Inferior parietal cortex (tissue), 1 donor: ENCODE data around the gene PIK3R1.
A peak's percentile ranks its signal among the peaks of the same experiment; 100 is the strongest.

ENCODE experiments used
- DNase-seq: peaks from one replicate; pipeline ENCODE4 v3.0.0-alpha.2; 2016; ENCODE audit errors: extremely low spot score

The PIK3R1 gene

DNA sequence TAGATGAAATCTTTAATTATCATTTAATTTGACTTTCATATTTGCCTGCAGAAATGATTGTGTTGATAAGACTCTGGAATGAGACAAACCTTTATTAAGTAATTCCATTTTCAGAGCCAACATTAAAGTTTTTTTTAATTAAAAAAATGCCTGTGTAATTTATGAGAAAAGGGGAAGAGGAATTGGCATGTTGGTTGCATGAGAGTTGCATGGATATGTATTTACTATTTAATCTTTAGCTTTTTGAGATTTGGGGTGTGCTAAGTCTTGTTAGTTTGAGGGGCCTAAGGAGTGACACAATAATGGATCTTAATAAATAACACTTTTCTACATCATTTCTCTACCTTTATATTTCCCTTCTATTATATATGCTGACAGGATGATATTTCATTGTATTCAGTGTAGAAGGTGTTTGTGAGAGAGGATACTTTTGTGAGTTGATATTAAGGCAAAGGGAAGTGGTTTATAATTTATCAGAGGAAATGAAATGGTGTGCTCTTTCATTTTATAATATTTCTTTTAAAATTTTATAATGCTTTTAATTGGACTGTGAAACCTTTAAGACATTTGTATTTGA, 54.9 kb downstream of the PIK3R1 start:
- DNase-seq: no peak

- DNase-seq: no peak
Measured at GRCh38 chr5:68271124-68271523, 55.6 kb downstream of the PIK3R1 start.

DNA sequence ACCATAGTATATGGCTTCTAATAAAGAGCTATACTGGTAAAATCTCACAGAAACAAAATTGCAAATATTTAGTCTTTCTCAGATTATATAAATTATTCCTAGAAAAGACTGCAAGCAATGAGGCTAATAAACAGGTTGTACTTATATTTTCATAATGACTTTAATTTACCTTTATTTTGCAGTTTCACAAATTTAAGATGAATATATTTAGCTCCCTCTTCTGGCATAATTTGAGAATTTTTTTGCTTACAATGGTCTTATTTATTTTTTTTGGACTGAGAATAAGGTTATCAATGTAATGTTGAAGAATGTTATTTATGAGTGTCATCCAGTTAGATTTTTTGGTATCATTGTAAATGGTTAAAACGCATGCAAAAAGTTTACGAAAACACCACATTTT, 56.7 kb downstream of the PIK3R1 start:
- no peak for DNase-seq

GRCh38 chr5:68273717-68274409, 58.3 kb downstream of the PIK3R1 start:
- no peak for DNase-seq

DNA sequence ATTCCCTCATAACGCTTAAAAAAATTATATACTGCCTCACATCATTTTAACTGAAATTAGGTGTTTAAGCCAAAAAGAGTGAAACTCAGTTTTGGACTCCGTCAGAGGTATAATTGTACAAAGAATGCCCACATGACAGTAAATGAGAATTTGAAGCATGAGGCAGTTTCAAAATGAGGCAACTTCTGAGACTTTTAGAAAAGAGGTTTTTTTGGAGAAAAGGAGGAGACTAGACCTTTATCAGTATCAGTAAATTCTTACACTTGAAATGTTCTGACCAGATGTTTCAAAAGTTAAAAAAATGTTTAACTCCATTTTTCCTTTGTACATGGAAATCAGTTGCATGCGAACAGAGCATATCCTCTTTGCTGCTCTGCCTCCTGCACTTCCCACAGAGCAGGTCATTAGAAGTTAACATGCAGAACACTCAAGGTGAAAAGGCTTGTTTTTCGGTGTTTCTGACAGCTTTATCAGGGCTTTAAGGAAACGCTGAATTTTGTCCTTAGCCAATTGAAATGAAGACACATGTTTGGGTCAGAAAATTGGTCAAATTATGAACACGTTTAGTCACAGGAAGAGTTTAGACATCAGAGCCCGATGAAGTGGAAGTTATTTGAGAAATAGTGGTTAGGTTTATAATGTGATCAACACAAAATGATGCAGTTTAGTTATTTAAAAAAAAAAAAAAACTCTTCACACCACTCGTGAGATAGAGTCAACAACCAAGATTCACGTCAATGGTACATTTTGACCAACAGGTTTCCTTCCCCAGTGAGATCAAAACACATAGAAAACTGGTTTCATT, 59.5 kb downstream of the PIK3R1 start:
- no peak for DNase-seq

GRCh38 chr5:68276740-68277139, 61.2 kb downstream of the PIK3R1 start:
- no peak for DNase-seq

GRCh38 chr5:68277431-68277830, 61.9 kb downstream of the PIK3R1 start:
- DNase-seq: no peak

- no peak for DNase-seq
Measured at GRCh38 chr5:68279984-68280383, 64.4 kb downstream of the PIK3R1 start.

GRCh38 chr5:68282001-68282400, 66.4 kb downstream of the PIK3R1 start:
- no peak for DNase-seq

- no peak for DNase-seq
Measured at GRCh38 chr5:68283766-68284165, 68.2 kb downstream of the PIK3R1 start.

DNA sequence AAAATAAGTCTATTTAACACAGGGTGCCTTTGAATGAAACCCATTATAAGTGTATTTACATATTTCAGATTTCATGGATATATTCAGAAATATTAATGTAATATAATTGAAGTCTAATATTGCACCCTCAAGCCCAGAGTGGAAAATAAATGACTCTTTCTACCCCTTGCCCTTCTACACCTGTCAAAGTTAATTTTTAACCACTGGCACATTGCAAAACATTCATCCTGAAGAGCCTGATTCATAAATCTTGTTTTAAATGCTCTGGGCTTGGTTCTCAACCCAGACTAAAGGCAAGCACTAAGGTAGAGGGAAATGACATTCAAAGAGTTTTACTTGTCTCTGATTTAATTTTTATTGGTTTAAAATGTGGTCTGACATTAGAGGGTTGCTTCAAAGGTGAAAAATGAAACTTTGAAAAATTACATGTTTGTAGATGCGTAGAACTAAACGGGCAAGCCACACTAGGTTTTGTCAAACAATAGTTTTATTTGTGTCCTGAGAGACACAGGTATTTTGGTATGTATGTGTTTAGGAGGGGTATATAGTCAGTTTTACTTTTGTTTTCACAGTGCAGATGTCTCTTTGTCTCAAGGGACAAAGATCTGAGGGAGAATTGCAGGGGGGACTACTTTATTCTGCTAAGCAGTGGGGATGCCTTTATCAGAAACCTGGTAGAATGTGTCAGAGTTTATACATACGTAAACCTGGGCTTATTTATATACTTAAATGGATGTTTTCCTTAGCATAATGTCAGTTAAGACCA, 69.7 kb downstream of the PIK3R1 start:
- DNase-seq: no peak

DNA sequence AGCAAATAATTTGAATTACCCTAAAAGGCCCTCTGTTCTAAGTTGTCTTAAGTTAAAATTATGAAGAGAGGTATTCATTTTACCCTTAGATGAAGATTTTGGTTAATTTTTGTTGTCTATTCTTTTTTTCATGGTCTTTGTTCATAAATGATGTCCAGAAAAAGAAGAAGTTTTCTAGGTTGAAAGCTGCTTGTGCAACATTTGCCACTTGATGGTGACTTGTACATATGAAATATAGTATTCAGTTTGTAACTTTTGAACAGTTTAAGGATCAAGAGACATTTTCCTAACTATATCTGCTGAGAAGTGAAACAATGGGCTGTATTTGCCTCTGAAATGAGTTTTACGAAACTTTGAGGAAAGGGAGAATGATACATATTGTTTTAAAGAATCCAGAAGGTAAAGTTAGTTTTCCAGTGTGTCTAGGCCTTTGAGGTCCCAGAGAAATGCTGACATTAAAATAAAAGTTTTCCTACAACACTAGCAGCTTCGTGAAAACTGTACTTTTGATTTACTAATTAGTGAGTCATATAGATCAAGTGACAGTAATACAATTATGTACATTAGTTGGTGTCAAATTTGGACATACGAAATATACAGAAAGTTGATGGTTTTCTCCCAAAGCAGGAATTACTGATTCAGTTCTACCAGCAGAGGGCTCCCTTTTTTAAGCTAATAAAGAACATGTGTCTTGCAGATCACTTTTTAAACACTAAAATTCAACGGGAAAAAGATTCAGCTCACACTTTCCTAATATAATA, 70.5 kb downstream of the PIK3R1 start:
- DNase-seq: peak; percentile 94

GRCh38 chr5:68286612-68286912, 71.0 kb downstream of the PIK3R1 start:
- no peak for DNase-seq

DNA sequence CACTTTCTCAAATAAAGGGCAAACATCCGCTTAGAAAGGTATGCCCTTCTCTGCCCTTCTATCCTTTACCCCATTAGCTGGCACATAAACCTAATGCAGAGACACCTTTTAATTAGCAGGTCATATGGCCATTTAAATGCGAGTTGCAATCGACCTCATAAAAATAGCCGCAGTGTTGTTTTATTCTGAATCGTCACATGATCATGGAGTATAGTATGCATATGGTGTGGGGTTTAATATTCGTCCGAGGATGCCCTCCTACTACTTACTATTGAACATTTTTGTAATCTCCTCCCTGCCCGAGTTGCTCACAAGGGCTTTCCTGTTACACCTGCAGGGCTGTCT, 72.0 kb downstream of the PIK3R1 start:
- DNase-seq: no peak

DNA sequence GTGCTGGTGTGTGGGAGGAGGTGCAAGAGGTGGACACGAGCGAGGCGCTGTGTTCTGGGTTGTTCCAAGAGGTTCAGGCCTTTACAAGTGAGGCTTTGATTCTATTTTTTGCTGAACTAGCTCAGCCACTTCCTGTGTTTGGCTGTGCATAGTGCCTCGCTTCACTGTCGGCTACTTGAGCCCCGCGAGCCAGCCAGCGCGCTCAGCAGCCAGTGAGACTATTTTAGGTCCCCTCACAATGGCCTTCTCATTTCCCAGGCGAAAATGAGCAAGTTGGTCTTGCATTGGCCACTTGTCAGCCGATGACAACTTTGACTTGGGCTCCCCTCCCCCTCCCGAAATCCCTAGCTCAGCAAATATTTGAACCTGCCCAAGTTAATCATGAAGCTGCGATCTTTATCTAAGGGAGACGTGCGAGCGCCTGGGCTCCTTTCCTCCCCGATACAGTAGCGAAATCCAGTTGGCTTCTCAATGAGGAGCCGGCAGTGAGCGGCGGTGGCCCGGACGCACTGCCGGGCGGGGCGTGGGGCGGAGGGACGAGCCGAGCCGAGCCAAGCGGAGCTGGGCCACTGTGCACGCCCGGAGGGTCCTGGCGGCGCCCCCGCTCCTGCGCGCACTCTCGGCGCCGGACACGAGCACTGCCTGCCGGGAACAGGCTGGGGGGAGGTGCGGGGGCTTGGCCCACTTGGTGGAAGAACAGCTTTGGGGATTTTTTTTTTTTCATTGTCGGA, 72.6 kb downstream of the PIK3R1 start:
- peak; percentile 81 for DNase-seq

GRCh38 chr5:68288707-68289134, 73.2 kb downstream of the PIK3R1 start:
- no peak for DNase-seq

DNA sequence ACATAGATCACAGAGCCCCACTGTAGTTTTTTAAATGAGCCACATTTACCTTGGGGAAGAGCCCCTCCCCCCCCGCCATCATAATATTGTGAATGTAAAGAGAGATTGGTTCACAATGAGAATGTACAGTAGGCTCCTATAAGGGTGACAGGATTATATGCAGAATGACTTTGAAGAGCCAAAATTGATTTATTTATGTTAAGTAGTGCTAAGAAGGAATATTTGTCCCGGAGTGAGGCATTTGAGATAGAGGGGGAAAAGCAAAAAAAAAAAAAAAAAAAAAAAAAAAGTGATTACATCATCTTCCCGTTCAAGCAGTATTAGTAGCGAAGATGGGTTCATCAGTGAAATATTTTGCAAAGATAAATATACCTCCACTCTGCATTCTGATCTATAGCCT, 73.9 kb downstream of the PIK3R1 start:
- no peak for DNase-seq

DNA sequence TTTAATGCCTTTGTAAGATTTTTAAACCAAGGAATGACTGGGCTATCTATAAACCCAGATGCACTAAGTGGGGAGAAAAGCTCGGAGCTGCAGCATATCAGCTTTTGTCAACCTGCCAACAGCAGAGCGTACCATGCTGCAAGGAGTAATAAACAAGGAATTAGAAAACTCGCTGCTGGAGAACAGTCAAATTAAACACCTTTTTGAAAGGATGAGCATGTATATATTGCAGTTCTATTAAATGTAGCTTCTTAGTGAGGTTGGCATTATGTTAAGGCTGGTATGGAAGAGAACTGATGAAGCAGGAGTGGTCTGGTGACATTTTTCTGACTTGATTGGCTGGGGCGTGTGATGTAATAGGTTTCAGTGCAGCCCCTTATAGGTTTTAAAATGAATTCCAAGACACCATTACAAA, 74.7 kb downstream of the PIK3R1 start:
- peak; percentile 78 for DNase-seq

GRCh38 chr5:68290847-68291246, 75.3 kb downstream of the PIK3R1 start:
- no peak for DNase-seq

- no peak for DNase-seq
Measured at GRCh38 chr5:68292316-68292715, 76.8 kb downstream of the PIK3R1 start.

DNA sequence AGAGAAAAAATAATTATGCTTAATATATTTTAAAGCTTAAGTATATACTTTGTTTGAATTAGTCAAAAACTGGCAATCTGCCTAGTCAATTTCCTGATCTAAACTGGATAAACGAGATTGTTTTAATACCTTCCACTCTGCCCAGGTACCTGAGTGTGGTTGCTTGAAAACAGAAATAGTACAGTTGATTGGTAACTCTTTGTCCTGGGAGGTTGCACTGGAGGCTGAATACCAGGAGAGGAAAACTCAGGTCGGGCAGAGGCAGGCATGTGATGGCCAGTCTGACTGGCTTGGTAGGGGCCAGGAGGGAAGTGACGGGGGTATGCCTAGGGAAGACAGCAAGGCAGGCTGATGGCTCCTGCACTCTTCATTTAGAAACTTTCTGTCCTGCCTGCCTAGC, 80.2 kb downstream of the PIK3R1 start:
- DNase-seq: no peak
